Activated CD8-positive, alpha-beta memory T cell treated with anti-CD3 and anti-CD28 coated beads for 1 hour (primary cell): ENCODE results near the gene VSNL1.

ENCODE experiments used
- DNase-seq, 2 donors: peaks; one replicate each; pipeline ENCODE4 v3.0.0-alpha.2; 2020; ENCODE audit warnings: low read depth in 1 of 2; ENCODE audit errors: extremely low read depth in 1 of 2

Gene VSNL1

GRCh38 chr2:17610521-17610920 lies 70.0 kb downstream of the VSNL1 start:
- DNase-seq: no peak

DNA sequence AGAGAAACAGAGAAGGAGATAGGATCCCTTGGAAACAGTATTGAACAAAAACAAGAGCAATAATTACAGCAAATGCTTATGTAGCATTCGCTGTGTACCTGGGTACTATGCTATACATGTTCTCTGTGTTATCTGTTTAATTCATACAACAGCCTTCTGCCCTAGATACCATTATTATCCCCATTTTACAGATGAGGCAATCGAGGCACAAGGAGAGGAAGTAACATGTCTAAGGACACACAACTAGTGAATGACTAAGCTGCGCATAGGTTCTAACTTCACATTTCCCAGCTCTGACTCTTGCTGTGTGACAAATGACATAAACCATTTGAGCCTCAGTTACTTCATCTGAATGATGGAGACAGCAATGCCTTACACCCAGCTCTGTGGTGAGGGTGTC lies 70.5 kb downstream of the VSNL1 start:
- DNase-seq: no peak

DNA sequence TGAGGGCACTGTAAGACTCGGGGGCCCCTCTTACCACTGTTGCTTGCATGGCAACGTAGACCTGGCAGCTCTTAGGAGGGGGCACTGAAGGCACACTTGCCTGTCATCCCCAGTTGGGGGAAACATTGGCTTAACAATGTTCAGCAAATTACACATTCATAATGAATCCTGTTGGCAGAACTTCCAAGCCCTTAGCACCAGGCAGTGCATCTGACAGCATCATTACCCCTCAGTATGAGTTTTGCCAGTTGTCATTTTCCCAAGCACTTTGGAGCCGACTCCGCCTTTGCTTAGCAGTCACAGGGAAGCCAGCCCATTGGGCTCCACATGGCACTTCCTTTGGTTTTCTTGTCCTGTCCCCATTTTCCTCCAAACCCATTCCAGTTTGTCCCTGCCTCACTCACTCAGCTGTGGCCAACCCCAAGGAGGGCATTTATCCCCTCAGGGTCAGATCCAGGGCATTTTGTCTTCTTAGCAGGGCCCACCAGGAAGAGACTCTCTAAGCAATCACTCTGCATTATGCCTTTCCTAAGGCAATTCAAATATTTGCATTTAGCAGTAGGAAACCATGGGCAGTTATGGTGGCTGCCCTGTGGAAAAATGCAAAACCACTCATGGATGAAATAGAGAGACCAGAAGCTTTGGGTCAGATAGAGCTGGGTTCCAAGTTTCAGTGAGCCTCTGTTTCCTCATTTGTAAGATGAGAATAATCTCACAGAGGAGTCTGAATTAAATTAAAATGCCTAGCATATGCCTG lies 73.9 kb downstream of the VSNL1 start:
- DNase-seq: no peak

- no peak for DNase-seq
Measured at GRCh38 chr2:17615147-17615546, 74.7 kb downstream of the VSNL1 start.

DNA sequence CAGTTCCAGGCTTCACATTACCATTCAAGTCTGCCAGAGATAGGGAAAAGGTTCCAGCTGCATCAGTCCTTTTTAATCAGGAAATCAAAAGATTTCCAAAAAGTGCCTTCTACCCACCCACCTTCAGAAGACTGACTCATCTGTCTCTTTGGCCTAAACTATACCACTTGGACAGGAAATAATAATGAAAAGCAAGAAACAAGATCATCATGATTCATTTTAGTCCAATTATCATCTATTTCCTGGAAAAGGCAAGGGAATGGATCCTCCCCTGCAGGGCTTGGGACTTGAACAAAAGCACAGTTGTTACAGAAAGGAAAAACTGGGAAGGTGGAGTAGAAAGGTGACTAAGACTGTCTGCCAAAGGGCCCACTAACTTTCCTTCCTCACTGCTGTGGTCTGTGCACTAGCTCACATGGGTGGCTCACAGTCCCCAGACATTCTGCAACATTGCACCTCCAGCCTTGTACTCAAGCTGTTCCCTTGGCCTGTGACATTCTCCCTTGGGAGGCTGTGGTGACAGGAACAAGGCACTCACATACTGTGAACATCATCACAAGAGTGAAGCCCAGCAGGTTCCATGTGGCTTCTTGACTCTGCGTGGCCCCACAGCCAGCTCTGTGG lies 75.3 kb downstream of the VSNL1 start:
- DNase-seq: no peak

DNA sequence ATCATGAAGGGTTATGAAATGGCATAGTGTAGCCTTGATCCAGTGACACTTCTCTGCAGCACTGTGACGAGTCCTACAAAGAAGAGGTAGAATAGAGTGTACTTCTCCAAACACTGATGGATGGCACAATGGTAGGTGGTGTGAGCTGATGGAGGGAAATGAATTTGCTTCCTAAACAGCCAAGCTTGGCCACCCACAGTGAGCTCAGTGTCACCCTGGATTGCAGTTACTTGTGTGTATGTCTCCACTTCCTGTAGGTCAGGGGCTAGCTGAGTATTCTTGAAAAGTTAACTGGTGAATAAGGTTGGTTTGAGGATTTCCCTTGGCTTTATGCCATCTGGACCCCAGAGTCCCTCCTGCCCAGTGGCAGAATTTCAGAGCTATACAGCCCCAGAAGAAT lies 75.9 kb downstream of the VSNL1 start:
- DNase-seq: no peak

DNA sequence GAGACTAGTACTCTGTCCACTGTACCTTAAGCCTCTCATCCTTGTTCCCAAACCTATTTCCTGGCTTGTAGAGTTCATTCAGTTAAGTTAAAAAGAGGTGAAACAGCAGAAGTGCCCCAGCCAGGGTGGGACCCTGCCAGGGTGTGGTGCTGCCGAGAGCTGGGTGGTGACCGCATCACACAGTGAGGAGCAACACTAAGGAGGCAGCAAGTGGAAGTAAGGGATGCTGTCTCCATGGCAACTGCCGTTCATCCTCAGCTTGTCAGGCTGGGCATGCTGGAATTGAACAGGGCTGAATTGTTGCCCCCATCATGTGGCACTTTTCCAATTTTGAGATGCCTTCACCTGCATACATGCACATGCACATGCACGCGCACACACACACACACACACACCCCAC lies 77.0 kb downstream of the VSNL1 start:
- no peak for DNase-seq

- DNase-seq: no peak
Measured at GRCh38 chr2:17617955-17618354, 77.5 kb downstream of the VSNL1 start.

GRCh38 chr2:17620280-17620679 lies 79.8 kb downstream of the VSNL1 start:
- DNase-seq: no peak

- no peak for DNase-seq
Measured at GRCh38 chr2:17620841-17621240, 80.3 kb downstream of the VSNL1 start.

GRCh38 chr2:17621781-17622180 lies 81.3 kb downstream of the VSNL1 start:
- no peak for DNase-seq

GRCh38 chr2:17625446-17625845 lies 85.0 kb downstream of the VSNL1 start:
- DNase-seq: no peak

- no peak for DNase-seq
Measured at GRCh38 chr2:17626986-17627385, 86.5 kb downstream of the VSNL1 start.

- no peak for DNase-seq
Measured at GRCh38 chr2:17627434-17627833, 86.9 kb downstream of the VSNL1 start.

DNA sequence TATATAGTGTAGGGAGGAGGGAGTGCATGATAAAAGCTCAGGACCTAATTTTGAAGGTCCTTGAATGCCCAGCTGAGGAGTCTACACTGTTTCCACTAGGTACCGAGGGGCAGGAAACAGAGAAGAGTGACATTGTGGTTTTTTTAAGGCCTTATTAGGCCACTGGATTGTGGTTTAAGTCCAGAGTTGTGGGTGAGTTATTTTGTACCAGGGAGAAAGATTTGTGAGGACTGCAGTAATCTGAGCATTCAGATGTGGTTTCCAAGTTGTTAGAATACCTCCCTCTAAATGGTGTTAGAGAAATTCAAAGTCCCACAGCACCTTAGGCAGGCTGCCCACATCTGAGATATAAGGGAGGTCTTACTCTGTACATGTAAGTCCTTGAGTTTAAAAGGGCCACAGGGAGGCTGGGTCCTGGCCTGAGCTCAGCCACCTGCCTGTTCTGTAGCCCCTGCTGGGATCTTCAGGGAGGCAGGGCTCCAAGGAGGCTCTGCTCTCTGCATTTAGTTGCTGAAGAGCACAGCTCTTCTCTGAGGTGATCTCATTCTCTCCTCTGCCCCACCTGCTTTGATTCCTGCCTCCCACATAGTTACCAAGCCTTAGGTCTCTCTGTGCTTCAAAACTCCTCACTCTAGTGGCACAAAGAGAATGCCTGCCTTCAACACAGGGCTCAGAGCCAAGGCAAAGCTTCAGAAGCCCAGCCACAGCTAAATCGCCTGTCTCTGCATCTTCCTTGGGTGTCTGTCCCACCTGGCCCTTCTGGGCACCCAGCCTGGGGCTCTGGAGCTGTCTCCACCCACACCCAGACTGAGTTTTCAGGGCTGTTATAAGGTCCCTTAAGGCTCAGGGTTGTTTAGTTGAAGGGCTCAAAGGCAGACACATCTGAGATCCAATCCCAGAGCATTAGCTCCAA lies 88.1 kb downstream of the VSNL1 start:
- no peak for DNase-seq

GRCh38 chr2:17630089-17630488 lies 89.6 kb downstream of the VSNL1 start:
- no peak for DNase-seq

DNA sequence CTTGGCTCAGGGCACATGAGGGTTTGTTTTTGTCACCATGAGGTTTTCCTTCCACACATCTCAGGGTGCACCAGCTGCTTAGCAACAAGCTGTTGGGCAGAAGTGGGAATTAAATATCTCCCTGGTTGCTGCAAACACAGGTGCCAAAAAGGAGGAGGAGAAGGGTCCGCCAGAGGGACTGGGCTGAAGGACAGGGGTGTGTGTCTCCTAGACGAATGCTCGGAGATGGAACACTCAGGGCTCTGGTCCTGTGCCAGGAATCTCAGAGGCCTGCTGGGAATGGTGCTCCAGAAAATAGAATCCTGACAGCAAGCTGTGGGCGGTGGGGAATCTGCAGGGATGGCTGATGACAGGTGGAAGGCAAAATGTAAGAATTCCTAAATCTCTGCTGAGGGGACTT lies 94.5 kb downstream of the VSNL1 start:
- no peak for DNase-seq

DNA sequence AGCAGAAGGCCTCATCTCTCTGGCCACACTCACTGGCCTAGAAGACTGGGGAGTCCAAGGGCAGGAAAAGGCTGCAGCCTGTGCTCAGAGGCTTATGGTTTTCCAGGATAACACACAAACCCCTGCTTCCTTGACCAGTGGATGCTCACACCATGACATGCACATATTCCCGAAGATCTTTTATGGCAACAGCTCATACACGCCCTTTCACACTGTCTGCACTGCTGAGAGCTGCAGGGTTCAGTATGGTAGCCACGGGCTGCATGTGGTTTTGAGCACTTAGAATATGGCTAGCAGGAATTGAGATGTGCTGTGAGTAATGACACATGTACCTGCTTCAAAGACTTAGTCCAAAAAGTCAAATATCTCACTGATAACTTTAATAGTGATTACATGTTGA lies 95.8 kb downstream of the VSNL1 start:
- no peak for DNase-seq

DNA sequence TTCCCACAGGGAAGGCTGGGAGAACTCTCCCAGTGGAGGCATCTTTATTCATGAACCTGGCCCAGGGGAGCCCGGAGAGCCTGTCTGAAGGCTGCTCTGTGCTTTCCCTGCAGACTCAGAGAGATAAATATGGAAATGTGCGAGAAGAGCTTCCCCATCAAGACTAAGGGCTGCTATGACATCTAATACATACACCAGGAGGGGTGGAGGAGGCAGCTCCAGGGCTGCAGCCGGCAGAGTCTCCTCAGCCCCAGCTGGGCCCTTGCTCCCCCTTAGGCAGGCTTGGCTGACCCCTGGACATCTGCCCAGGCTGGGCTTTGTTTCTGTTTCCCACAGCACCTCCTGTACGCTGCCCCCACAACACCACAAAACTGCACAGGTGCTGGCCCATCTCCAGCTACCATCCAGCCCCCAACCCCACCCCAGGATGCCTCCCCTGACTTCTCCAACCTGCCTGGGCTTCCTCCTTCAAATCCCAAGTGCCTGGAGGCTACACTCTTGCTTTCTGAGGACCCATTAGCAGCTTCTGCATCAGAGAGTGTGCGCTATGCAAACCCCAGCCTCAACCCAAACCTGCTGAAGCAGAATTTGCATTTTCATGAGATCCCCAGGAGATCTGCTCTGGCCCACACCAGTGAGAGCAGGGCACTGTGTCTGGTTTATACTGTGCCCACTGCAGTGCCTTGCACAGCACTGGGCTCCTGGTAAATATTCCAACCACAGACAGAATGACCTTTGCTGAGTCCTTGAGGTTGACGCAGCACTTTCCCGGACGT lies 96.8 kb downstream of the VSNL1 start:
- no peak for DNase-seq

DNA sequence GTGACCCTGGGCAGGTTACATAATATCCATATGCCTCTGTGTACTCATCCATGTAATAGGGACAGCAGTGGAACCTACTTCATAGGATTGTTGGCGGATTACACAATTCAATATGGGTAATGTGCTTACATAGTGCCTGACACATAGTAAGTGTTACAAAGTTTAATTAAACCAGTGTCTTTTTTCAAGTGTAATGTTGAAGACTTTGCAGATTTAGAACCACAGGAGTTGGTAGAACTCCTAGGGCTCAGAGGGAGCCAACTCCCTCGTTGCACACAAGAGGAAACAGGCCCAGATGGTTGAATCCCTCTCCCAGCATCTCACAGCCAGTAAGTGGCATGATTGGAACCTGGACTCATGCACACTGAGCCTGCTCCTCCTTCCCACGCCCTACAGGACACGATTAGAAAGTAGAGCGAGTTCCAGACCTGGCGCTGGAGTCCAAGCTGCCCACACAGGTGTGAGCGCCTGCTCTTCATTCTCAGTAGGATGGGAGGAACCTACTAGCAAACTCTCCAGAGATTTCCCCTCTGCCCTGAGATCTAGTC lies 97.8 kb downstream of the VSNL1 start:
- no peak for DNase-seq

DNA sequence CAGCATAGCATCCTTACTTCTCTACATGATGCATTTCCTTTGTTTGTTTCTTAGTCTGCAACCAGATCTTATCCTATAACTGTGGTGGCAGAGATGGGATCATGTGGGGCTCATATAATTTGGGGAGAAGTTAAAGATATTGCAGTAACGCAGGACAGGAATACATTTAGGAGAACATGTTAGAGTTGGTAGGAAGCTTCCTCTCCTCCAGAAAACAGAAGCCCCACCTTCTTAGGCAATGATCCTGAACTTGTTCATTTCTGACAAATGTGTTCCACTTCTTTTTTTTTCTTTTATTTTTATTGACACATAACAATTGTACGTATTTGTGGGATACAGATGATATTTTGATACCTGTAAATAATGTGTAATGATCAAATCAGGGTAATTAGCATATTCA lies 99.9 kb downstream of the VSNL1 start:
- DNase-seq: no peak
